HG03039 (cell line): ENCODE measurements around the gene UNG.

Source experiments
- ATAC-seq: cut with Tn5 transposase; IDR thresholded peaks from one replicate; pipeline ENCODE4 v1.9.1; 2021; ENCODE audit warnings: mild to moderate bottlenecking, moderate library complexity; ENCODE audit not compliant: unreplicated experiment

Gene UNG

DNA sequence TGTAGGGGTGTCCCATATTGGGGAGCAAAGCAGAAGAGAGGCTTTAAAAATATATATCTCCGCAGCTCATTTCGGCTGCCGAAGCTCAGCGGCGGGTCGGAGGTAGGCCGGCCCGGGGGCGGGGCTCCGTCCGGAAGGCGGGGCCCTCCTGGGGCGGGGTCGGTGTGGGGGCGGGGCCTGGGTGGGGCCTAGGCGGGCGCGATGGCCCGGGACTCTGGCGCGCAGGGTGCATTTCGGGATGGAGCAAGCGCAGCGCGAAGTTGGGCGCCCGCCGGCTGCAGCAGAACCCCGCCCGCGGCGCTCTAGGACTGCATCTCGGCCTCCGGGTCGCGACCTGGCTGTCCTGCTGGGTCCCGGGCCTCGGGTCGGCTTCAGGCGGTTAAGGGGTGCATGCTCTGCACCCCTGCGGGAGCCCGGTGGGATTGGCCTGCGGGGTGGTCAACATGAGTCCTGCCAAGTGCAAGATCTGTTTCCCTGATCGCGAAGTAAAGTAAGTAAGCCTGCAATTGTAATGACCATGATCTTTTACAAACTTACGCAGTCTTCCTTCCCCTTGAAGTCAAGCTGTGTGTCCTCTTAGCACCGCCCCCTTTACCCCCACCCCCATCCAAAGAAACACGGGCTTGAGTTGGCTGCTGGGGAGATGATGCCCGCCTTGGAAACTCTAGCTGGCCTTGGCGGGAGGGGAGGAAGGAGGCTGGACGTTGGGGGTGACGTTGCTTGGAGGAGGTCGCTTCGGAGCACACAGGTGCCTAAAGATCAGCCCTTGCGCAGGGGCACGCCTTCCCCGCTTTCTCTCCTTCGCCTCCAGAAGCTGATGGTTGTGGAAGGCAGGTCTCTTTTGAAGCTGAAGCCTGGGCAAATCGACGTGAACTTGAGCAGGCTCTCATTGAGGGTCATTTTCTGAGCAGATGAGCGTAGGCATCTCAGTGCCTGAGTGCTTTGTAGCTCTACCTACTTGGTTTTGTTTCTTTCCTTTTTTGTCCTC, 57.3 kb downstream of the UNG start:
- no peak for ATAC-seq

DNA sequence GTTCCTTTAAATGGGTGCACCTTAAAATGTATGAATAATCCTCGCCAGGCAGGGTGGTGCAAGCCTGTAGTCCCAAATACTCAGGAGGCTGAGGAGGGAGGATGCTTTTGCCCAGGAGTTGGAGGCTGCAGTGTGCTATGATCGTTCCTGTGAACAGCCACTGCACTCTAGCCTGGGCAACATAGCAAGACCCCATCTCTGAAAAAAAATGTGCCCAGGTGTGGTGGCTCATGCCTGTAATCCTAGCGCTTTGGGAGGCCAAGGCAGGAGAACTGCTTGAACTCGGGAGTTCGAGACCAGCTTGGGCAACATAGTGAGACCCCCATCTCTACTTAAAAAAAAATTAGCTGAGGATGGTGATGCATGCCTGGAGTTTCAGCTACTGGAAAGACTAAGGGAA, 58.6 kb downstream of the UNG start:
- no peak for ATAC-seq

DNA sequence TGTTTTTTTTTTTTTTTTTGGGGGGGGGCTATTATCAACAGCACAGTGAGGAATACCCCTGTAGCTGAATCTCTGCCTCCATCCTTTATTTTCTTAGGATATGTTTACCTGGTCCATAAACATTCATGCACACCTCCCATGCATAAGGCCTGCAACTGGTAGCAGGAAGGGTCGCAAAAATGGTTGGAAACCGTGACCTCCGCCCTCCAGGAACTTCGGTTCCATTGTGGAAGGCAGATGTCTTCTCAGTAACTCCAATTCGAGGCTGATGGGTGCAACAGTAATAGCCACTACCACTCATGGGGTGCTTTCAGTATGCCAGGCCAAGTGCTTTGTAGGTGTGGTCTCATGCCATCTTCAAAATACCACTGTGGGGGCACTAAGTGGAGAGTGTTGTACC, 59.2 kb downstream of the UNG start:
- ATAC-seq: no peak

DNA sequence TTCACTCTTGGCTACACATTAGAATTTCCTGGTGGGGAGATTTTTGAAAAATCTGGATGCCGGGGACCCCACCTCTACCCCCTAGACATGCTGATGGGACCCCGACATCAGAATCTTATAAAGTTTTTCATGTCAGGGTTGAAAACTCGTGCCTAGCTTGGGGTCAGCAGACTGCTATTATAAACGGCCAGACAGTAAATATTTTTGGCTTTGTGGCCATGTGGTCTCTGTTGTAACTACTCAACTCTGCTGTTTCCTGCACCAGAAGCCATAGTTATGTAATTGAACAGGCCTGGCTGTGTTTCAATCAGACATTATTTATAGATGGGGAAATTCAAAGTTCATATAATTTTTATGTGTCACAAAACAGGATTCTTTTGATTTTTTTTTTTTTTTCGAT, 60.6 kb downstream of the UNG start:
- ATAC-seq: no peak

DNA sequence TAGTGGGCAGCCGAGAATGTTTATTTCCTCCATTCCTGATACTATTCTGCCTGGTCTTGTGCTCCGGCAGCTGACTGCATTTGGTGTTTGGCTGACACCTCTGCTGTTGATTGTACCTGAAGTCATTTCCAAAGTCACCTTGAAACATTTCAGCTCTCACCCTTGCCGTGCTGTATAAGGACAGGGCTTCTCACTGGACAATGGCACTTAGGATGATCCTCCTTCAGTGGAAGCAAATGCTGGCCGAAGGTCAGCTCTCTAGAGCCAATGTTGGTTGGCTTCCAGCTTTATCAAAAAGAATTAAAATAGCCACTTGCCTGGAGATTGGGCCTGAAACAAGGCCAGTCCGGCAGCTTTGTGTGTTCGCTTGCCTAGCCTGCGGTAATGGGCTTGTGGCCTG, 63.0 kb downstream of the UNG start:
- no peak for ATAC-seq
